Stomach (tissue), 9 donors: ENCODE measurements around the gene OR2L8. TPM values are rescaled to one million over a fixed set of nuclear protein-coding genes. Genes with fewer than 3 reads are reported as not detected.

ENCODE experiments used
- DNase-seq, 2 donors: peaks; one replicate each; pipeline versions ENCODE4 v3.0.0 to v3.0.0-alpha.2; 2013 to 2019
- H3K27ac ChIP-seq, 5 donors: fragments of 200-600 bp in 4 of 5; sonication (generic) in 4 of 5; one replicate each; pipeline ENCODE4 v1.5.1; 2013 to 2019; ENCODE audit warnings: mild to moderate bottlenecking in 1 of 5, moderate library complexity in 1 of 5
- H3K27me3 ChIP-seq, 3 donors: fragments of 200-600 bp; sonication (generic); one replicate each; pipeline ENCODE4 v1.5.1; 2017 to 2019; ENCODE audit warnings: mixed run types in 1 of 3
- H3K36me3 ChIP-seq, 4 donors: fragments of 200-600 bp; sonication (generic); 1 replicate in 3 of 4; 2 replicates in 1 of 4; pipeline ENCODE4 v1.5.1; 2016 to 2019
- H3K4me1 ChIP-seq, 4 donors: fragments of 200-600 bp; sonication (generic); one replicate each; pipeline ENCODE4 v1.5.1; 2016 to 2019
- H3K4me3 ChIP-seq, 4 donors: fragments of 200-600 bp; sonication (generic) in 3 of 4; one replicate each; pipeline ENCODE4 v1.5.1; 2016 to 2019; ENCODE audit warnings: mild to moderate bottlenecking in 1 of 4
- H3K9me3 ChIP-seq, 4 donors: fragments of 200-600 bp; sonication (generic); one replicate each; pipeline ENCODE4 v1.5.1; 2016 to 2019
- EP300 ChIP-seq: sonication (generic); formaldehyde crosslinking; IDR thresholded peaks from one replicate; pipeline ENCODE4 v1.6.1; 2017; ENCODE audit warnings: antibody characterized with exemption
- POLR2A ChIP-seq, 4 donors: fragments of 450-650 bp; IDR thresholded peaks; one replicate each; pipeline ENCODE4 v1.6.1; 2016; ENCODE audit warnings: antibody characterized with exemption in 4 of 4, control low read depth in 2 of 4, mild to moderate bottlenecking in 1 of 4, moderate library complexity in 1 of 4
- POLR2AphosphoS5 ChIP-seq, 3 donors: sonication (generic); formaldehyde crosslinking; IDR thresholded peaks; one replicate each; pipeline ENCODE4 v1.6.1; 2016; ENCODE audit warnings: antibody characterized with exemption in 3 of 3
- WGBS, 5 donors: extraction: QIAGEN DNeasy Blood & Tissue Kit in 3 of 5; methylation state at CpG; one replicate each; pipeline versions ENCODE4 v1.1.5 to v1.1.7; 2013 to 2018; 5-methylcytosine and 5-hydroxymethylcytosine counted together
- intact Hi-C: fragments of 100-400 bp; cut with DNase I; formaldehyde crosslinking; loops from one replicate; pipeline ENCODE4 v1.15.1; 2023; ENCODE audit warnings: low total_unique reads
- polyA plus RNA-seq, 3 donors: library from polyadenylated mRNA; stranded (reverse); fragments of 200-250 nt; gene quantifications; one replicate each; pipeline ENCODE4 v1.2.3, GENCODE V29; 2013
- total RNA-seq, 5 donors: library from RNA; depleted of rRNA; stranded (reverse); fragments of >200 nt; gene quantifications; one replicate each; pipeline versions ENCODE4 v1.1.0 to v1.2.3, GENCODE V29; 2014 to 2016
- TF ChIP-seq, protein P1 (sequence below), 7 experiments: fragments of 450-650 bp in 4 of 7; fragments of 200-600 bp in 3 of 7; sonication (generic) in 3 of 7; IDR thresholded peaks; one replicate each; pipeline ENCODE4 v1.5.1; 2016 to 2019; ENCODE audit warnings: antibody characterized with exemption in 7 of 7, control low read depth in 2 of 7, mild to moderate bottlenecking in 1 of 7
- donor health status: healthy with polysubstance abuse.
- donor health status: Bipolar disorder and iron deficiency.
- donor health status: healthy.

The OR2L8 gene
- total and polyA plus RNA-seq, 8 donors, result not detected

DNA sequence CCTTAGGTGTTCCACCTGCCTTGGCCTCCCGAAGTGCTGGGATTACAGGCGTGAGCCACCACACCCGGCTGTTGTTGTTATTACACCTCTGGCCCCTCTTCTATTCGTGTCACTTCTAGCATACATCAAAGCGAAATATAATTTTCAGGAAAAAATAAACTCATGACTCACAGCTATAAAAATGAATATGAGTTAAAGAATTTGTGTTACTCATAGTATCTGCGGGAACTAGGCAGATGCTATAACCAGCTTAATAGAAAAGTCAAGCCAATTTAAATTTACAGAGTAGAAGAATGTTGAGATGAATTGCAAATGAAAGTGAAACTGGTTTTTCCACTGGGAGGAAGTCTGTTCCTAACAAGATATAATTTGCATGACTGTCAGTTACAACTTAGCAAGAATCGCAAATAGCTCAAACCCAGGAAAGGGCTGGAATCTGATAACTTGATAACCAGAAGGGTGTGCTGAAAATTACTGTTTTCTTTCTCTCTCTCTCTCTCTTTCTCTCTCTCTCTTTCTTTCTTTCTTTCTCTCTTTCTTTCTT lies 42.1 kb upstream of the OR2L8 start:
- H3K4me3 ChIP-seq, result peak overlapping the region in 3 of 4 donors; percentile 3 to 27 (median 12)
- no peaks in the 10 kb centered on the region for H3K36me3 ChIP-seq
- DNase-seq, result peak in 1 of 2 donors; percentile 23
- H3K27me3 ChIP-seq, result no peaks in the 10 kb centered on the region
- no peak overlapping the region for H3K27ac ChIP-seq
- intact Hi-C loops, result no loop called here
- H3K4me1 ChIP-seq, result no peaks in the 10 kb centered on the region
- peaks cover 0 to 11% (median 6%) of the 10 kb centered on the region in 4 donors for H3K9me3 ChIP-seq
- TF ChIP-seq, protein P1, sequence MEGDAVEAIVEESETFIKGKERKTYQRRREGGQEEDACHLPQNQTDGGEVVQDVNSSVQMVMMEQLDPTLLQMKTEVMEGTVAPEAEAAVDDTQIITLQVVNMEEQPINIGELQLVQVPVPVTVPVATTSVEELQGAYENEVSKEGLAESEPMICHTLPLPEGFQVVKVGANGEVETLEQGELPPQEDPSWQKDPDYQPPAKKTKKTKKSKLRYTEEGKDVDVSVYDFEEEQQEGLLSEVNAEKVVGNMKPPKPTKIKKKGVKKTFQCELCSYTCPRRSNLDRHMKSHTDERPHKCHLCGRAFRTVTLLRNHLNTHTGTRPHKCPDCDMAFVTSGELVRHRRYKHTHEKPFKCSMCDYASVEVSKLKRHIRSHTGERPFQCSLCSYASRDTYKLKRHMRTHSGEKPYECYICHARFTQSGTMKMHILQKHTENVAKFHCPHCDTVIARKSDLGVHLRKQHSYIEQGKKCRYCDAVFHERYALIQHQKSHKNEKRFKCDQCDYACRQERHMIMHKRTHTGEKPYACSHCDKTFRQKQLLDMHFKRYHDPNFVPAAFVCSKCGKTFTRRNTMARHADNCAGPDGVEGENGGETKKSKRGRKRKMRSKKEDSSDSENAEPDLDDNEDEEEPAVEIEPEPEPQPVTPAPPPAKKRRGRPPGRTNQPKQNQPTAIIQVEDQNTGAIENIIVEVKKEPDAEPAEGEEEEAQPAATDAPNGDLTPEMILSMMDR (IDR thresholded peaks at IDR 0.05), result no peak
- TF ChIP-seq EP300 (no peak), POLR2A (IDR thresholded peaks at IDR 0.05) (no peak), POLR2AphosphoS5 (IDR thresholded peaks at IDR 0.05) (no peak)
- WGBS, 5 donors, result 38 to 60% (median 49%) methylated on average over 7 of the region's 7 CpGs

- TF ChIP-seq EP300, result no peak
- TF ChIP-seq, protein P1 (IDR thresholded peaks at IDR 0.05), result no peak
- no peak for TF ChIP-seq POLR2A (IDR thresholded peaks at IDR 0.05)
- TF ChIP-seq POLR2AphosphoS5 (IDR thresholded peaks at IDR 0.05), result no peak
- peaks cover 0 to 23% (median 6%) of the 10 kb centered on the region in 4 donors for H3K9me3 ChIP-seq
- H3K27ac ChIP-seq, result no peak overlapping the region
- intact Hi-C loops, result no loop called here
- H3K27me3 ChIP-seq, result no peaks in the 10 kb centered on the region
- WGBS, 5 donors, result 75 to 85% (median 81%) methylated on average over 5 of the region's 5 CpGs
- H3K4me1 ChIP-seq, result no peaks in the 10 kb centered on the region
- H3K4me3 ChIP-seq, result no peak overlapping the region
- H3K36me3 ChIP-seq, result no peaks in the 10 kb centered on the region
- DNase-seq, result no peak
These were observed 39.9 kb upstream of the OR2L8 start for GRCh38 chr1:247908766-247909165.

GRCh38 chr1:247913786-247914185 lies 34.9 kb upstream of the OR2L8 start:
- no peaks in the 10 kb centered on the region for H3K4me1 ChIP-seq
- H3K27ac ChIP-seq, result no peak overlapping the region
- H3K36me3 ChIP-seq, result no peaks in the 10 kb centered on the region
- intact Hi-C loops, result no loop called here
- TF ChIP-seq, protein P1 (IDR thresholded peaks at IDR 0.05), result no peak
- no peak for TF ChIP-seq POLR2A (IDR thresholded peaks at IDR 0.05)
- no peak for TF ChIP-seq POLR2AphosphoS5 (IDR thresholded peaks at IDR 0.05)
- TF ChIP-seq EP300, result no peak
- H3K27me3 ChIP-seq, result no peaks in the 10 kb centered on the region
- DNase-seq, result no peak
- WGBS, 5 donors, result 69 to 82% (median 69%) methylated on average over 2 of the region's 2 CpGs
- H3K9me3 ChIP-seq, result peaks cover 0 to 17% (median 0%) of the 10 kb centered on the region in 4 donors
- no peak overlapping the region for H3K4me3 ChIP-seq

DNA sequence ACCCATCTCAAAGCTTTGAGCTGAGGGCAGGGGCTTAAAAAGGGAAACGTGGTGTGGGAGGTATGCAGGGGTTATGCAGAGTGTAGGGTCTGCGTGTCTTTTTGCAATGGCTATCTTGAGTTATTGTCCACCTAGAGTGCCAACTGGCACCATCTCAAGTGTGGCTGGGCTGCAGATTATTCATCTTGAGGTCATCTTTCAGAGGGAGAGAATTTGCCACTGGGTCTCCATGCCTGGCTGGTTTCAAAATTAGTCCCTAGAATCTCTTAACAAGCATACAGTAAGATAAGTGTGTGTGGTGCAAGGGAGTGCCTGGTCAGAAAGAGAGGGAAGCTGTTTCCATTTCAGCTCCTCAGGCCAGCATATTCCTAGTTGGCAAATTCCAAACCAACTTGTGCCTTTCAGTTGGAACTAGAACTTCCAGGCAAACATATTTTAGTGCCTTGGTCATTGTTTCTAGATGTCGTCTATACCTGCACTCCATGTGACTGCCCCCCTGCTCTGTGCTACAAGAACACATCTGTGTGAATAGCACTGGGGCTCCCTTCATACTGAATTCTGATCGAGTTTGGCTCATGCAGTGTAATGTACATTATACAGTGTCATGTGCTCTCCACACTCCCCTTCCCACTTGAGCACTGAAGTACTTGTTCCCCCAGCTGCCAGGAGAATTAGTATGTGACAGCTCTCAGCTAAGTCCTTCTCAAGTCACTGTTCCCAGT lies 33.6 kb upstream of the OR2L8 start:
- Histone ChIP-seq H3K9me3 (peaks cover 0 to 16% (median 0%) of the 10 kb centered on the region in 4 donors), H3K4me1 (no peaks in the 10 kb centered on the region), H3K27ac (no peak overlapping the region), H3K36me3 (no peaks in the 10 kb centered on the region), H3K4me3 (no peak overlapping the region), H3K27me3 (no peaks in the 10 kb centered on the region)
- no peak for TF ChIP-seq EP300
- no peak for TF ChIP-seq POLR2AphosphoS5 (IDR thresholded peaks at IDR 0.05)
- TF ChIP-seq, protein P1 (IDR thresholded peaks at IDR 0.05), result no peak
- no peak for TF ChIP-seq POLR2A (IDR thresholded peaks at IDR 0.05)
- WGBS, 5 donors, result 47 to 62% (median 61%) methylated on average over 4 of the region's 4 CpGs
- DNase-seq, result no peak
- intact Hi-C loops, result no loop called here
